ENCODE measurements around the gene GAS7. TPM values are rescaled to one million over a fixed set of nuclear protein-coding genes. Genes with fewer than 3 reads are reported as not detected.

The GAS7 gene
- total RNA-seq, 1 donor from 2014 or later = 2.9 TPM

GRCh38 chr17:9958586-9959281 is 239.7 kb downstream of the GAS7 start:
- no peaks in the 10 kb centered on the region for H3K36me3 ChIP-seq
- H3K4me3 ChIP-seq = peak overlapping the region; percentile 47
- peak overlapping the region; percentile 85 for H2AFZ ChIP-seq (replicated peaks)
- H3K27ac ChIP-seq = no peak overlapping the region
- no peak overlapping the region for H3K9ac ChIP-seq
- peak overlapping the region; percentile 79 for H3K4me3 Mint-ChIP-seq
- H3F3A ChIP-seq (ENCODE audit: low read depth) = peaks cover 6% of the 10 kb centered on the region
- peaks cover 21% of the 10 kb centered on the region for H3K4me1 Mint-ChIP-seq
- peaks cover 7% of the 10 kb centered on the region for H3K4me1 ChIP-seq
- no peaks in the 10 kb centered on the region for H3K36me3 Mint-ChIP-seq
- H4K20me1 ChIP-seq (ENCODE audit: low read depth) = peaks cover 8% of the 10 kb centered on the region
- TF ChIP-seq CTCF (IDR thresholded peaks at IDR 0.05) (no peak), EZH2phosphoT487 (IDR thresholded peaks at IDR 0.05) (no peak), EZH2 (IDR thresholded peaks at IDR 0.05) (no peak)
- peak; percentile 87 for DNase-seq (ENCODE audit: low spot score)
- H3K79me2 ChIP-seq (ENCODE audit: low read depth) = no peaks in the 10 kb centered on the region
- peaks cover 10% of the 10 kb centered on the region for H3K27me3 Mint-ChIP-seq (ENCODE audit: insufficient read depth, low read depth)
- peak overlapping the region; percentile 88 for H3K4me2 ChIP-seq
- no peaks in the 10 kb centered on the region for H3K9me3 ChIP-seq (ENCODE audit: low read depth)
- H3K9me3 Mint-ChIP-seq = no peaks in the 10 kb centered on the region
- no peaks in the 10 kb centered on the region for H3K27me3 ChIP-seq
- no peak overlapping the region for H3K27ac Mint-ChIP-seq

- no peaks in the 10 kb centered on the region for H3K79me2 ChIP-seq (ENCODE audit: low read depth)
- Mint-ChIP-seq H3K4me3 (no peak overlapping the region), H3K4me1 (peaks cover 22% of the 10 kb centered on the region), H3K27me3 (ENCODE audit: insufficient read depth, low read depth) (peaks cover 14% of the 10 kb centered on the region), H3K9me3 (no peaks in the 10 kb centered on the region), H3K27ac (no peak overlapping the region), H3K36me3 (no peaks in the 10 kb centered on the region)
- H3F3A ChIP-seq (ENCODE audit: low read depth) = peaks cover 6% of the 10 kb centered on the region
- no peak overlapping the region for H3K4me3 ChIP-seq
- peaks cover 7% of the 10 kb centered on the region for H3K4me1 ChIP-seq
- no peak overlapping the region for H2AFZ ChIP-seq (replicated peaks)
- no peaks in the 10 kb centered on the region for H3K36me3 ChIP-seq
- H3K27me3 ChIP-seq = no peaks in the 10 kb centered on the region
- no peak overlapping the region for H3K9ac ChIP-seq
- DNase-seq (ENCODE audit: low spot score) = no peak
- no peak overlapping the region for H3K4me2 ChIP-seq
- peaks cover 8% of the 10 kb centered on the region for H4K20me1 ChIP-seq (ENCODE audit: low read depth)
- no peak for TF ChIP-seq CTCF (IDR thresholded peaks at IDR 0.05)
- TF ChIP-seq EZH2phosphoT487 (IDR thresholded peaks at IDR 0.05) = no peak
- no peak for TF ChIP-seq EZH2 (IDR thresholded peaks at IDR 0.05)
- no peak overlapping the region for H3K27ac ChIP-seq
- no peaks in the 10 kb centered on the region for H3K9me3 ChIP-seq (ENCODE audit: low read depth)
Observed at GRCh38 chr17:9957244-9957643, 241.2 kb downstream of the GAS7 start.

- Histone ChIP-seq H3K27ac (no peak overlapping the region), H3K4me1 (peaks cover 7% of the 10 kb centered on the region), H2AFZ (replicated peaks) (no peak overlapping the region), H4K20me1 (ENCODE audit: low read depth) (peaks cover 8% of the 10 kb centered on the region), H3K9ac (no peak overlapping the region), H3K27me3 (no peaks in the 10 kb centered on the region), H3K4me2 (no peak overlapping the region), H3F3A (ENCODE audit: low read depth) (peaks cover 6% of the 10 kb centered on the region), H3K36me3 (no peaks in the 10 kb centered on the region), H3K79me2 (ENCODE audit: low read depth) (no peaks in the 10 kb centered on the region), H3K9me3 (ENCODE audit: low read depth) (no peaks in the 10 kb centered on the region), H3K4me3 (no peak overlapping the region)
- H3K27ac Mint-ChIP-seq = no peak overlapping the region
- DNase-seq (ENCODE audit: low spot score) = no peak
- H3K4me3 Mint-ChIP-seq = no peak overlapping the region
- no peak for TF ChIP-seq EZH2phosphoT487 (IDR thresholded peaks at IDR 0.05)
- no peaks in the 10 kb centered on the region for H3K9me3 Mint-ChIP-seq
- H3K4me1 Mint-ChIP-seq = peaks cover 22% of the 10 kb centered on the region
- H3K27me3 Mint-ChIP-seq (ENCODE audit: insufficient read depth, low read depth) = peaks cover 14% of the 10 kb centered on the region
- H3K36me3 Mint-ChIP-seq = no peaks in the 10 kb centered on the region
Observed at GRCh38 chr17:9956474-9957131, 241.8 kb downstream of the GAS7 start.

GRCh38 chr17:9953492-9953891 is 244.9 kb downstream of the GAS7 start:
- H3K9me3 ChIP-seq (ENCODE audit: low read depth) = no peaks in the 10 kb centered on the region
- TF ChIP-seq EZH2phosphoT487 (IDR thresholded peaks at IDR 0.05) (no peak), EZH2 (IDR thresholded peaks at IDR 0.05) (no peak), CTCF (IDR thresholded peaks at IDR 0.05) (no peak)
- no peaks in the 10 kb centered on the region for H3K27me3 ChIP-seq
- H3K36me3 ChIP-seq = no peaks in the 10 kb centered on the region
- no peak overlapping the region for H3K4me3 ChIP-seq
- H3K4me3 Mint-ChIP-seq = no peak overlapping the region
- H3F3A ChIP-seq (ENCODE audit: low read depth) = no peaks in the 10 kb centered on the region
- H3K9ac ChIP-seq = no peak overlapping the region
- H3K9me3 Mint-ChIP-seq = no peaks in the 10 kb centered on the region
- peaks cover 8% of the 10 kb centered on the region for H3K4me1 ChIP-seq
- no peaks in the 10 kb centered on the region for H3K36me3 Mint-ChIP-seq
- peaks cover 16% of the 10 kb centered on the region for H3K27me3 Mint-ChIP-seq (ENCODE audit: insufficient read depth, low read depth)
- H2AFZ ChIP-seq (replicated peaks) = no peak overlapping the region
- no peaks in the 10 kb centered on the region for H4K20me1 ChIP-seq (ENCODE audit: low read depth)
- DNase-seq (ENCODE audit: low spot score) = no peak
- H3K4me1 Mint-ChIP-seq = peaks cover 14% of the 10 kb centered on the region
- no peak overlapping the region for H3K27ac ChIP-seq
- no peak overlapping the region for H3K4me2 ChIP-seq
- no peaks in the 10 kb centered on the region for H3K79me2 ChIP-seq (ENCODE audit: low read depth)
- no peak overlapping the region for H3K27ac Mint-ChIP-seq
